Pancreas (tissue), 10 donors: Measurements from ENCODE around the gene CALB2. TPM values are rescaled to one million over a fixed set of nuclear protein-coding genes. Genes with fewer than 3 reads are reported as not detected.

Experiments
- ATAC-seq, 4 donors: fragments of 200-7000 bp; cut with Tn5 transposase; one replicate each; pipeline versions ENCODE4 v1.8.0 to v1.9.1; 2020; ENCODE audit warnings: mild to moderate bottlenecking in 4 of 4, moderate library complexity in 4 of 4
- DNase-seq, 6 donors: peaks; one replicate each; pipeline ENCODE4 v3.0.0-alpha.2; 2020
- FAIRE-seq: peaks from 2 replicates; lab custom pipeline; 2012; peaks lifted over from hg19 to GRCh38; lab: Jason Lieb, UNC
- H3K27ac ChIP-seq, 4 donors: fragments of 200-600 bp; sonication (generic); 1 replicate in 3 of 4; 2 replicates in 1 of 4; pipeline versions ENCODE4 v1.5.0 to v1.8.0; 2020
- H3K27me3 ChIP-seq, 4 donors: fragments of 200-600 bp; one replicate each; pipeline ENCODE4 v1.8.0; 2021
- H3K36me3 ChIP-seq, 3 donors: fragments of 200-600 bp; sonication (generic) in 1 of 3; one replicate each; pipeline versions ENCODE4 v1.5.0 to v1.8.0; 2020 to 2021
- H3K4me1 ChIP-seq, 3 donors: fragments of 200-600 bp; one replicate each; pipeline ENCODE4 v1.8.0; 2021
- H3K4me3 ChIP-seq, 4 donors: fragments of 200-600 bp; sonication (generic) in 2 of 4; one replicate each; pipeline versions ENCODE4 v1.5.0 to v1.8.0; 2020 to 2021
- H3K9me3 ChIP-seq, 4 donors: fragments of 200-600 bp; one replicate each; pipeline ENCODE4 v1.8.0; 2021
- WGBS, 2 donors: extraction: QIAGEN DNeasy Blood & Tissue Kit; methylation state at CpG; one replicate each; pipeline ENCODE4 v1.1.7; 2013; 5-methylcytosine and 5-hydroxymethylcytosine counted together
- intact Hi-C, 3 donors: fragments of 100-400 bp; cut with DNase I; formaldehyde crosslinking; loops; one replicate each; pipeline versions ENCODE4 v1.11.1 to v1.14.2; 2022
- polyA plus RNA-seq, 2 donors: library from polyadenylated mRNA; stranded (reverse); fragments of 200-250 nt; gene quantifications; one replicate each; pipeline ENCODE4 v1.2.3, GENCODE V29; 2013
- total RNA-seq, 6 donors: library from RNA; stranded (reverse); fragmentation: NEBNext Ultra II Directional in 4 of 6; extraction: Animal tissue kit (Norgen Biotek cat#: 25700) in 4 of 6; gene quantifications; one replicate each; pipeline versions ENCODE4 v1.2.1 to v1.2.4, GENCODE V29; 2021 to 2023
- TF ChIP-seq, protein P1 (sequence below), 4 donors: fragments of 200-600 bp; sonication (generic) in 3 of 4; IDR thresholded peaks; one replicate each; pipeline versions ENCODE4 v1.5.0 to v1.8.0; 2021; ENCODE audit warnings: antibody characterized with exemption in 4 of 4
- donor health status: healthy with polysubstance abuse.
- donor health status: DM: no; HTN: no; CAD: no; lungs with moderate emphysema.
- donor health status: DM: no; HTN: no; CAD: no.
- donor health status: control.
- donor health status: control.
- donor health status: Bipolar disorder and iron deficiency.
- donor health status: DM: yes; HTN: yes; CAD: no.
- donor health status: DM: no; HTN: no; CAD: no.
- donor health status: DM: no; HTN: no; CAD: no.
- donor health status: DM: yes; HTN: yes; CAD: no.

The CALB2 gene
- total and polyA plus RNA-seq, 8 donors = 0.13 to 2.5 (median 0.34) TPM

DNA sequence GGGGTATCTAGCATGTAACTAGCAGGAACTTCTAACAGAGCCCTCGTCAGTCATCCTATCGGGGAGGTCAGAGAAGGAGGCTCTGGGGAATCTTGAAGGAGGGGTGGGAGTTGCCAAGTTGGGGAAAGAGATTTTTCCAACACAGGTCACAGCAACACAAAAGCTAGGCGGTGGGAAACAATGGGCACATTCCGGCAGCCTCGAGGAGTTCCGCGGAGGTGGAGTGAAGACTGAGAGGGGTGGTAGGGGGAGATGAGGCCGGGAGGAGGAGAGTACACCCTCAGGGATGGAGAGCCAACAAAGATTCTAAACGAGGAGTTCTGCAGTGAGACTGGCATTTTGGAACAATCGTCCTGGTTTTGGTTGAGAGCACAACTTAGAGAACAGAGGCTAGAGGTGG lies 13.5 kb upstream of the CALB2 start:
- intact Hi-C loops = no loop called here
- TF ChIP-seq, protein P1, sequence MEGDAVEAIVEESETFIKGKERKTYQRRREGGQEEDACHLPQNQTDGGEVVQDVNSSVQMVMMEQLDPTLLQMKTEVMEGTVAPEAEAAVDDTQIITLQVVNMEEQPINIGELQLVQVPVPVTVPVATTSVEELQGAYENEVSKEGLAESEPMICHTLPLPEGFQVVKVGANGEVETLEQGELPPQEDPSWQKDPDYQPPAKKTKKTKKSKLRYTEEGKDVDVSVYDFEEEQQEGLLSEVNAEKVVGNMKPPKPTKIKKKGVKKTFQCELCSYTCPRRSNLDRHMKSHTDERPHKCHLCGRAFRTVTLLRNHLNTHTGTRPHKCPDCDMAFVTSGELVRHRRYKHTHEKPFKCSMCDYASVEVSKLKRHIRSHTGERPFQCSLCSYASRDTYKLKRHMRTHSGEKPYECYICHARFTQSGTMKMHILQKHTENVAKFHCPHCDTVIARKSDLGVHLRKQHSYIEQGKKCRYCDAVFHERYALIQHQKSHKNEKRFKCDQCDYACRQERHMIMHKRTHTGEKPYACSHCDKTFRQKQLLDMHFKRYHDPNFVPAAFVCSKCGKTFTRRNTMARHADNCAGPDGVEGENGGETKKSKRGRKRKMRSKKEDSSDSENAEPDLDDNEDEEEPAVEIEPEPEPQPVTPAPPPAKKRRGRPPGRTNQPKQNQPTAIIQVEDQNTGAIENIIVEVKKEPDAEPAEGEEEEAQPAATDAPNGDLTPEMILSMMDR (IDR thresholded peaks at IDR 0.05) = no peak
- DNase-seq (no peak), ATAC-seq (no peak), FAIRE-seq (no peak)
- H3K9me3 ChIP-seq = no peaks in the 10 kb centered on the region
- H3K27ac ChIP-seq = no peak overlapping the region
- H3K27me3 ChIP-seq = no peaks in the 10 kb centered on the region
- 50 to 59% methylated on average over 10 of the region's 10 CpGs for WGBS, 2 donors
- no peak overlapping the region for H3K4me3 ChIP-seq
- no peaks in the 10 kb centered on the region for H3K4me1 ChIP-seq
- H3K36me3 ChIP-seq = no peaks in the 10 kb centered on the region

DNA sequence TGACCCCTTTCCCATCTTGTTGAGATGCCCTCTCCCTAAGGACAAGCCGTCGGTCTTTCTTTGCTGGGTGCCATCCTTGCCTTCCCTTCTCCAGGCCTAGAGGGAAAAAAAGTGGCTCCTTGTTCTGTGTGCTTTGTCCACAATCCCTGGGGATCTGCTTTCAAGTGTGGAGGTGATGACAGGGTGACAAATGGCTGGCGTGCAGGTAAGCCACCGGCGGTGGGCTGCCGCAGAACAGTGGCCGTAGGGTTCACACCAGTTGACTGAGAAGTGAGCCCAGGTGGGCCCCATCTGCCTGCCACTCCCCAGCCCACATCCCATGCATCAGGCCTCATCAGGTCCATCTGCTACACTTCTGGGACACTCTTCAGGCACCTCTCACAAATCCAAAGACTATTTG lies 11.4 kb upstream of the CALB2 start:
- Histone ChIP-seq H3K27ac (no peak overlapping the region), H3K4me3 (no peak overlapping the region), H3K36me3 (no peaks in the 10 kb centered on the region), H3K4me1 (no peaks in the 10 kb centered on the region), H3K9me3 (no peaks in the 10 kb centered on the region), H3K27me3 (no peaks in the 10 kb centered on the region)
- ATAC-seq (no peak), DNase-seq (no peak), FAIRE-seq (no peak)
- intact Hi-C loops = no loop called here
- TF ChIP-seq, protein P1 (IDR thresholded peaks at IDR 0.05) = no peak
- 45% methylated on average over 7 of the region's 7 CpGs for WGBS, 2 donors

DNA sequence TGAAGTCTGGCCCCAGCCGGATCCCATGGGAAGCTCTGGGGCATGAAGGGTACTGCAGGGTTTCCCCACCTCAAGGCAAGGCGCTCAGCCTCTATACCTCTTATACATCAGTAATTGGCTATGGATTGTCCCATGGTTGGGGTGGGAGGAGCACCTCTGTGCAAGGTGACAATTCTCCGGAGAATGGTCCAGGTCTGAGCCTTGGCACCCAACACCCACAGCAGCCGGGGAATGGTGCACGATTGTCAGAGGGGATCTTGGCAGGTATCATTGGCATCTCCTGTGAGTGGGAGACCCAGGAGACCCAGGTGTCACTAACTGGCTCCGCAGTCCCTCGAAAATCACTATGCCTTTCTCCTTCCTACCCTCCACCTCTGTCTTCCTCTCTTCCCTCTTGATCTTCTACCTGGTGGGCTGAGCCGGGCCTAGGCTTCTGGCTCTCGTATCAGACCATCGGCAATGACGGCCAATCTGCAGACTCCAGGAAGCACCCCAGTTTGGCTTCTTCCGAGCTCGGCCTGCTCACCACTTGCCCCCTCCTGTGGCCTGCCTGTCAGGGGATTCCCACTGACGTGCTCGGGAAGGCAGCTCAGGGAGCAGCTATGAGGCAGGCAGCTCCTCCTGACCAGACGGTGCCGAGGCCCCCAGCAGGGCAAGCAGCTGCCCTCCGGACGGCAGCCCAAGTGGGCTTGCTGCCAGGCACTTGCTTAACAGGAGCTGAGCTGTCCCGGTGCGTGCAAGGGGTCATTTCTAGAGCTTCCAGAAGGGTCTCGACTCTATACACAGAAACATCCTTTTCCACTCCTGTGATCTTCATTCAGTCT lies 10.0 kb upstream of the CALB2 start:
- TF ChIP-seq, protein P1 (IDR thresholded peaks at IDR 0.05) = no peak
- 67 to 75% methylated on average over 22 of the region's 22 CpGs for WGBS, 2 donors
- intact Hi-C loops = no loop called here
- ATAC-seq (no peak), DNase-seq (no peak), FAIRE-seq (no peak)
- Histone ChIP-seq H3K4me1 (no peaks in the 10 kb centered on the region), H3K9me3 (no peaks in the 10 kb centered on the region), H3K27me3 (no peaks in the 10 kb centered on the region), H3K27ac (no peak overlapping the region), H3K36me3 (no peaks in the 10 kb centered on the region), H3K4me3 (no peak overlapping the region)

DNA sequence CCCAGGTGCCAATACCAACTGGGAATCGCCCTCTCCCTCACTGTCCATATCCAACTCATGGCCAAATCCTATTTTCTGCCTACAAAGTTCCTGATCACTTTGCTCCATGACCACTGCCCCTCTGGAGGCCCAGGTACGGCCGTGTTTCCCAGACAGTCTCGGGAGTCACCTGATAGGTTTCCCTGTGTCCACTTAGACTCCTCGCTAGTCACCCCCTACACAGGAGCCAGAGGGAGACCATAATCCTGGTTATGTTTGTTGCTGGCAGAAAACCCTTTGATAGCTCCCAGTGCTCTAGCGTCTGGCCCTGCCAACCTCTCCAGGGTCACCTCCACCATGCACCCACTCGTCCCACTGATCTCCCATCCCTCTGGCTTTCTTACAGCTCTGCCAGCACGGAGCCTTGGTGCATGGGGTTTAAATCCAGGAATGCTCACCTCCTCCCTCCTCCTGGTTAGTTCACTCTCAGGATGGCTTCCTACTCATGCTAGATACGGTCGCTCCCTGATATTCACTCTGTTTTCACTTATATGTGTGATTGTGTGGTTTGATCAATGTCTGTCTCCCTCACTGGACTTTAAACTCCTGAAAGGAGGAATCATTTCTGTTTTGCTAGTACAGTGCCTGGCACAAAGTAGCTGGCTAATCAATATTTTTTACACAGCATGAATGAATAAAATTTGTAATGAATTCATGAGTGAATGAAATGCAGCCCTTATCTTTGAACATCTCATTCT lies 7.5 kb upstream of the CALB2 start:
- WGBS, 2 donors = 38 to 39% methylated on average over 10 of the region's 10 CpGs
- Histone ChIP-seq H3K36me3 (no peaks in the 10 kb centered on the region), H3K4me1 (no peaks in the 10 kb centered on the region), H3K4me3 (no peak overlapping the region), H3K9me3 (no peaks in the 10 kb centered on the region), H3K27me3 (no peaks in the 10 kb centered on the region), H3K27ac (no peak overlapping the region)
- TF ChIP-seq, protein P1 (IDR thresholded peaks at IDR 0.05) = no peak
- no peak for FAIRE-seq
- intact Hi-C loops = no loop called here
- DNase-seq = no peak
- no peak for ATAC-seq

DNA sequence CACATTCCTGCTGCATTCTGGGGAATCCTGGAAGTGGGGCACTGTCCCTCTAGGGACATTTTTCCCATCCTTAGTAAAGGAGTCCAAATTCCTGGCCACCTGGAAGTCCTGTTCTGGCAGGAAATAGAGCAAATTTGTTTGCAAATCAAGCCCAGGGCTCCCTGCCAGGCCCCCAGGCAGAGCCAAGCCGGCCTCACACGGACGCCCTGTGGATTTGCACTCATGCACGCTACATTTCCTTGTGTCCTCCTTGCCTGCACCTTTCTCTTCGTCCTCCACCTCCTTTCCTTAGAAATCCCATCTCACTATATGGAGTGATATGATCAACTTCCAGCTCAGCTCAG lies 7.0 kb upstream of the CALB2 start:
- H3K36me3 ChIP-seq = no peaks in the 10 kb centered on the region
- TF ChIP-seq, protein P1 (IDR thresholded peaks at IDR 0.05) = no peak
- no peaks in the 10 kb centered on the region for H3K9me3 ChIP-seq
- no peaks in the 10 kb centered on the region for H3K27me3 ChIP-seq
- DNase-seq (peak in 3 of 6 donors; percentile 34 to 44 (median 36)), ATAC-seq (peak in 1 of 4 donors; percentile 75), FAIRE-seq (no peak)
- H3K4me3 ChIP-seq = no peak overlapping the region
- intact Hi-C loops = no loop called here
- WGBS, 2 donors = 8 to 13% methylated on average over 4 to 5 of the region's 5 CpGs
- H3K4me1 ChIP-seq = no peaks in the 10 kb centered on the region
- no peak overlapping the region for H3K27ac ChIP-seq
